ENCODE data around the gene ABCB9. TPM values are rescaled to one million over a fixed set of nuclear protein-coding genes. Genes with fewer than 3 reads are reported as not detected.
"Not testable (repeated sequence)": the region's sequence is repeated elsewhere in the genome, so short reads cannot be mapped to it uniquely, and the experiment has no call there.

The ABCB9 gene
- total RNA-seq, 1 donor: 12.1 TPM

- no peak for TF ChIP-seq CTCF (IDR thresholded peaks at IDR 0.05; ENCODE audit: insufficient read depth, low read depth, low read length)
- no peak for DNase-seq (ENCODE audit: low read depth)
- H3K4me3 ChIP-seq (ENCODE audit: low read depth, low read length): peak overlapping the region; percentile 92
Measured at GRCh38 chr12:122895320-122895703, 71.0 kb downstream of the ABCB9 start.

- H3K4me3 ChIP-seq (ENCODE audit: low read depth, low read length): peak overlapping the region; percentile 92
- TF ChIP-seq CTCF (IDR thresholded peaks at IDR 0.05; ENCODE audit: insufficient read depth, low read depth, low read length): no peak
- no peak for DNase-seq (ENCODE audit: low read depth)
Measured at GRCh38 chr12:122894193-122895121, 71.8 kb downstream of the ABCB9 start.

- no peak for TF ChIP-seq CTCF (IDR thresholded peaks at IDR 0.05; ENCODE audit: insufficient read depth, low read depth, low read length)
- peak overlapping the region; percentile 92 for H3K4me3 ChIP-seq (ENCODE audit: low read depth, low read length)
- DNase-seq (ENCODE audit: low read depth): no peak
Measured at GRCh38 chr12:122893208-122894153, 72.8 kb downstream of the ABCB9 start.

GRCh38 chr12:122892724-122893123 is 73.5 kb downstream of the ABCB9 start:
- H3K4me3 ChIP-seq (ENCODE audit: low read depth, low read length); DNase-seq (ENCODE audit: low read depth): not testable (repeated sequence)

GRCh38 chr12:122891661-122892525 is 74.4 kb downstream of the ABCB9 start:
- peak; percentile 74 for DNase-seq (ENCODE audit: low read depth)
- peak overlapping the region; percentile 26 for H3K4me3 ChIP-seq (ENCODE audit: low read depth, low read length)
- no peak for TF ChIP-seq CTCF (IDR thresholded peaks at IDR 0.05; ENCODE audit: insufficient read depth, low read depth, low read length)

GRCh38 chr12:122889761-122890520 is 76.3 kb downstream of the ABCB9 start:
- no peak overlapping the region for H3K4me3 ChIP-seq (ENCODE audit: low read depth, low read length)
- no peak for DNase-seq (ENCODE audit: low read depth)
- no peak for TF ChIP-seq CTCF (IDR thresholded peaks at IDR 0.05; ENCODE audit: insufficient read depth, low read depth, low read length)
